SH-SY5Y (cell line): ENCODE measurements around the gene BMPR1A.

Source experiments
- GATA2 ChIP-seq: IDR thresholded peaks from 2 replicates; pipeline ENCODE4 v1.6.1; 2011; ENCODE audit warnings: mild to moderate bottlenecking, low read depth, low read length
- GATA3 ChIP-seq: IDR thresholded peaks from 2 replicates; pipeline ENCODE4 v1.6.1; 2011; ENCODE audit warnings: low read depth, mild to moderate bottlenecking, low read length, moderate library complexity

DNA sequence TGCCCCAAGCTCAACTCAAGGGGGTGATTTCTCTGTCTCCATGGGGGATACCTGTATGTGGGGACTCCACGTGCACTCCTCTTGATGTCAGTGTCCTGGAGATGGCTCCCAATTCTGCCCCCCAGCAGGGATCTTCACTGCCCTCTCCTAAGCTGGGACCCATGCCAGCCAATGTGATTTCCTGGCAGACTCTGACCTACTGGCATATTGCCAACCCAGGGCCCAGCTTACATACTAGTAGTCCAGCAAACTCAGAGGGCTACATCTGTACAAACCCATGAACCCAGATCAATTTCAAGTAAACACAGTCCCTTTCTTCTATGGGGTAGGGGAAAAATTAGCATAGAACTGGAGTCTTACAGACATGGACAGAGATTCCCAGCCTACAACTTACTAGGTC, 26.2 kb upstream of the BMPR1A start:
- TF ChIP-seq GATA3 (no peak), GATA2 (no peak)
